Transverse colon (tissue), 4 donors: ENCODE measurements around the gene LIPA.

ENCODE experiments used
- CTCF ChIP-seq, 5 experiments: fragments of 200-600 bp in 3 of 5; fragments of 450-650 bp in 2 of 5; sonication (generic) in 3 of 5; IDR thresholded peaks; 1 replicate in 2 of 5; 2 replicates in 3 of 5; pipeline ENCODE4 v1.5.1; 2016 to 2017; ENCODE audit warnings: antibody characterized with exemption in 5 of 5, inconsistent platforms in 3 of 5, mild to moderate bottlenecking in 2 of 5, moderate library complexity in 1 of 5
- POLR2A ChIP-seq: fragments of 450-650 bp; IDR thresholded peaks from one replicate; pipeline ENCODE4 v1.6.1; 2016; ENCODE audit warnings: antibody characterized with exemption, mild to moderate bottlenecking, moderate library complexity
- POLR2AphosphoS5 ChIP-seq, 3 donors: sonication (generic); formaldehyde crosslinking; IDR thresholded peaks; one replicate each; pipeline ENCODE4 v1.6.1; 2016; ENCODE audit warnings: antibody characterized with exemption in 3 of 3

GRCh38 chr10:89294721-89295239 lies 43.2 kb upstream of the LIPA start:
- TF ChIP-seq CTCF (IDR thresholded peaks at IDR 0.05): no peak
- TF ChIP-seq POLR2A: no peak
- no peak for TF ChIP-seq POLR2AphosphoS5 (IDR thresholded peaks at IDR 0.05)
